NCI-H1105 (cell line): ENCODE data around the gene FLRT2.

Source experiments
- DNase-seq: peaks from one replicate; lab custom pipeline; 2025; lab: John Stamatoyannopoulos, UW

Gene FLRT2

GRCh38 chr14:85599939-85600338, 70.0 kb downstream of the FLRT2 start:
- no peak for DNase-seq

- peak; percentile 71 for DNase-seq
These were observed 71.3 kb downstream of the FLRT2 start for GRCh38 chr14:85601246-85601645.

GRCh38 chr14:85601690-85602089, 71.7 kb downstream of the FLRT2 start:
- DNase-seq = no peak

GRCh38 chr14:85602345-85602744, 72.4 kb downstream of the FLRT2 start:
- DNase-seq = no peak

- no peak for DNase-seq
These were observed 74.1 kb downstream of the FLRT2 start for GRCh38 chr14:85604021-85604420.

GRCh38 chr14:85604714-85605113, 74.8 kb downstream of the FLRT2 start:
- DNase-seq = no peak

- DNase-seq = no peak
These were observed 77.7 kb downstream of the FLRT2 start for GRCh38 chr14:85607651-85608081.

GRCh38 chr14:85613496-85613895, 83.6 kb downstream of the FLRT2 start:
- DNase-seq = no peak

- DNase-seq = no peak
These were observed 86.5 kb downstream of the FLRT2 start for GRCh38 chr14:85616386-85616885.

- no peak for DNase-seq
These were observed 86.9 kb downstream of the FLRT2 start for GRCh38 chr14:85616886-85617285.

- DNase-seq = no peak
These were observed 87.8 kb downstream of the FLRT2 start for GRCh38 chr14:85617791-85618190.

GRCh38 chr14:85618390-85618789, 88.4 kb downstream of the FLRT2 start:
- no peak for DNase-seq

- DNase-seq = no peak
These were observed 89.0 kb downstream of the FLRT2 start for GRCh38 chr14:85618978-85619377.

GRCh38 chr14:85619851-85620250, 89.9 kb downstream of the FLRT2 start:
- DNase-seq = no peak

- DNase-seq = no peak
These were observed 91.0 kb downstream of the FLRT2 start for GRCh38 chr14:85620947-85621346.

- DNase-seq = no peak
These were observed 92.2 kb downstream of the FLRT2 start for GRCh38 chr14:85622106-85622505.

- no peak for DNase-seq
These were observed 93.2 kb downstream of the FLRT2 start for GRCh38 chr14:85622986-85623685.

GRCh38 chr14:85625925-85626585, 96.1 kb downstream of the FLRT2 start:
- no peak for DNase-seq

- no peak for DNase-seq
These were observed 104.3 kb downstream of the FLRT2 start for GRCh38 chr14:85634205-85634604.

GRCh38 chr14:85644211-85644610, 114.3 kb downstream of the FLRT2 start:
- DNase-seq = no peak

GRCh38 chr14:85653029-85653428, 123.1 kb downstream of the FLRT2 start:
- no peak for DNase-seq

- no peak for DNase-seq
These were observed 130.4 kb downstream of the FLRT2 start for GRCh38 chr14:85660243-85660922.

GRCh38 chr14:85662096-85662495, 132.2 kb downstream of the FLRT2 start:
- DNase-seq = no peak
